Kidney epithelial cell (primary cell): ENCODE data around the gene REEP3. TPM values are rescaled to one million over a fixed set of nuclear protein-coding genes. Genes with fewer than 3 reads are reported as not detected.

ENCODE experiments used
- DNase-seq: peaks from one replicate; pipeline ENCODE4 v3.0.0-alpha.2; 2010; ENCODE audit warnings: low read depth
- H3K27me3 ChIP-seq: 2 replicates; pipeline ENCODE4 v1.6.0; 2011; ENCODE audit warnings: low read length; ENCODE audit not compliant: control insufficient read depth, insufficient read depth
- H3K36me3 ChIP-seq: 2 replicates; pipeline ENCODE4 v1.5.1; 2011; ENCODE audit warnings: low read length; ENCODE audit not compliant: control insufficient read depth, insufficient read depth
- H3K4me3 ChIP-seq: 2 replicates; pipeline ENCODE4 v1.5.1; 2011; ENCODE audit warnings: low read depth, mild to moderate bottlenecking, control low read depth, low read length
- total RNA-seq: library from RNA; depleted of rRNA; stranded (reverse); fragments of >200 nt; gene quantifications from 2 replicates; pipeline ENCODE4 v1.2.3, GENCODE V29; 2015
- TF ChIP-seq, protein P1 (sequence below): IDR thresholded peaks from 2 replicates; pipeline ENCODE4 v1.5.1; 2011; ENCODE audit warnings: mild to moderate bottlenecking, moderate library complexity, low read length, control low read depth, inconsistent platforms; ENCODE audit not compliant: insufficient read depth, poor library complexity, severe bottlenecking

REEP3 gene
- total RNA-seq, 1 donor from 2014 or later, result 59.8 TPM

DNA sequence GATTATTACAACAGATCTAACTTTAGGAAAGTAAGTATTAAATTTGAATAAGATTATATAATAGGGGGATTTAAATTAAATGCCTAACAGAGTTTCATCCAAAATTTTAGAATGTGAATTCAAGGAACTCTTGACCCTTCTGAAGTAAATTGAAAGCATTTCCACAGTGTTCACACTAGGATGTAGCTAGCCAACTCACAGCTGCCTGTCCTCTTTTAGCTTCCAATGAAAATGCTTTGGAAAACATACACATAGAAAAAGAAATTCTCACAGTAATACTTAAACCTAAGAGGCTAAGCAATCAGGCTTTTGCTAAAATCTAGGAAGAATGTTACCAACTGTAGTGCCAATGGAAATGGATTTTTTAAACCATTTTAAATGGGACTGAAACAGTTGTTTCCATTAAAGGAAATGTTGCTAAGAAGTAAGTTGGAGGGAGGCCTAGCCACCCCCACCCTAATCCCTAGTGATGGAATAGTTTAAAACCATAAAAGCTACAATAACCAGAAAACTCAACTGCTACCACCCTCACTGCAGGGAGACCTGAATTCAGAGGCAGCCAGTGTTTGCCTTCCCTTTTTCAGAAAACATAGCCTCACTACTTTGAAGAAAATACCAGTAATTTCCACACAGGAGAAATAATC is 58.3 kb downstream of the REEP3 start:
- DNase-seq, result no peak
- H3K27me3 ChIP-seq, result no peaks in the 10 kb centered on the region
- H3K36me3 ChIP-seq, result no peaks in the 10 kb centered on the region
- TF ChIP-seq, protein P1, sequence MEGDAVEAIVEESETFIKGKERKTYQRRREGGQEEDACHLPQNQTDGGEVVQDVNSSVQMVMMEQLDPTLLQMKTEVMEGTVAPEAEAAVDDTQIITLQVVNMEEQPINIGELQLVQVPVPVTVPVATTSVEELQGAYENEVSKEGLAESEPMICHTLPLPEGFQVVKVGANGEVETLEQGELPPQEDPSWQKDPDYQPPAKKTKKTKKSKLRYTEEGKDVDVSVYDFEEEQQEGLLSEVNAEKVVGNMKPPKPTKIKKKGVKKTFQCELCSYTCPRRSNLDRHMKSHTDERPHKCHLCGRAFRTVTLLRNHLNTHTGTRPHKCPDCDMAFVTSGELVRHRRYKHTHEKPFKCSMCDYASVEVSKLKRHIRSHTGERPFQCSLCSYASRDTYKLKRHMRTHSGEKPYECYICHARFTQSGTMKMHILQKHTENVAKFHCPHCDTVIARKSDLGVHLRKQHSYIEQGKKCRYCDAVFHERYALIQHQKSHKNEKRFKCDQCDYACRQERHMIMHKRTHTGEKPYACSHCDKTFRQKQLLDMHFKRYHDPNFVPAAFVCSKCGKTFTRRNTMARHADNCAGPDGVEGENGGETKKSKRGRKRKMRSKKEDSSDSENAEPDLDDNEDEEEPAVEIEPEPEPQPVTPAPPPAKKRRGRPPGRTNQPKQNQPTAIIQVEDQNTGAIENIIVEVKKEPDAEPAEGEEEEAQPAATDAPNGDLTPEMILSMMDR, result no peak
- no peak overlapping the region for H3K4me3 ChIP-seq

DNA sequence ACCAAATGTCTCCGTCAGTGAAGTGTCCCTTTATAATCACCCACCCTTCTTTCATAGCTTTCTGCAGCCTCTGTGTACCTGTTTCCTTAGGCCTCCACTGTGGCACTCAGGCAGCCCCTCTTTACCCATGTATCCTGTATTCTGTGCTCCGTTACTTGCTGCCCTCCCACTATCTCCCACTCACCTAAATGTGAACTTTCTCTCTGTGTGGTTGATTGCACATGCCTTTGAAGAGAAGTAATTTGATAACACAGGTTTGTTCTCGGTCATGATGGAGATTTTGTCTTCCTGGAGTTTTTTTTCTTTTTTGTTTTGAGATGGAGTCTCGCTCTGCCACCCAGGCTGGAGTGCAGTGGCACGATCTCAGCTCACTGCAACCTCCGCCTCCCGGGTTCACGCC is 61.5 kb downstream of the REEP3 start:
- Histone ChIP-seq H3K36me3 (no peaks in the 10 kb centered on the region), H3K4me3 (no peak overlapping the region), H3K27me3 (no peaks in the 10 kb centered on the region)
- TF ChIP-seq, protein P1, result no peak
- no peak for DNase-seq

DNA sequence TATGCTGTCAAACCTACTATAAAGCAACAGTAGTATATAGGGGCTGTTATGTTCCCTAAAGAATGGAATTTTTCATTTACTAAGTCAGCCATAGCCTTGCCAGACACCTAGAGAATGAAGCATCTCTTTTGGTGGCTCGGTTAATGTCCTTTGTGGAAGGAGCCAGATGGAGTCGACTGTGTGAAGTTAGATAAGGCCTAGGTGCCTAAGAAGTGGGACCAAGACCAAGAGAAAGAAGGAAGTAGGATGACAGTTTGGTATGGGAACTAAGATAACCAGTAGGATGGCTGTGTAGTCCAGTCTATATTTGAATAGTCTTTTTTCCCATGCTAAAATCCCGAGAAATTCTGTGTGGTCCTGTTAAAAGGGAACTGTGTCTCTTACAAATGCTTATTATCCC is 62.2 kb downstream of the REEP3 start:
- no peaks in the 10 kb centered on the region for H3K27me3 ChIP-seq
- H3K4me3 ChIP-seq, result no peak overlapping the region
- no peak for DNase-seq
- TF ChIP-seq, protein P1, result no peak
- no peaks in the 10 kb centered on the region for H3K36me3 ChIP-seq

DNA sequence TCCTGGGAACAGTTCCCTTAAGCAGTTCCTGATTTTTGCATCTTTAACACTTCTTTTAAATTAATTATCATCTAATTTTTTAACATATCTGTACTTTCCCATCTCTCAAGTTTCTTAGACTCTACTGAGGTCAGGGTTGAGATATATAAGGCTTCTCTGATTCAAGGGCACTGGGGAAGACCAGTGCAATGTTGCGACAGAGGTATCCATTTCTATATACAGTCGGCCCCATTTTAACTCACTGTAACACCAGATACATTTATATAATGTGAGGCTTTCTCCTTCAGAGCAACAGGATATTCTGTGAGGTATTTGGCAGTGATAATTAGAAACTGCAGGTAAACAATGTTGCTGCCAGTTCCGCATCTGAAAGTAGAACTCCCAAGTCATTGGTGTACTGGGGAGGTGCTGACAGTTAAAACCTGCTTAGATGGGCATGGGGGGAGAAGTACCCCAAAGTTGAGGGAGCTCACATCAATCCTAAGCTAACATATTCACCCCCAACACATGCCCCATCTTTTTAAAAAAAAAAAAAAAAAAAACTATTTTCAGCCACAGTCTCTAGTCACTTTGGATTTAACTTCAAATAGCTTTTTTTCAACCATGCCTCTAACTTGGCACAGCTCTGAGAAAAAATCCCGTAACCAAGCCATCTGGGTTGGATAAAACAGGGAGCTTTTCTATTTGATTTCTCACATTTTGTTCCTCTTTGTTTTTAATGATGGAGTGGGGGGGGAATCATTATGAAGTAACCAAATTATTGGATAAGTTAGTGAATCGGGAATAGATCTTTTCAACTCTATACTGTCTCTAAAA is 62.9 kb downstream of the REEP3 start:
- Histone ChIP-seq H3K4me3 (no peak overlapping the region), H3K36me3 (no peaks in the 10 kb centered on the region), H3K27me3 (no peaks in the 10 kb centered on the region)
- TF ChIP-seq, protein P1, result no peak
- DNase-seq, result no peak

DNA sequence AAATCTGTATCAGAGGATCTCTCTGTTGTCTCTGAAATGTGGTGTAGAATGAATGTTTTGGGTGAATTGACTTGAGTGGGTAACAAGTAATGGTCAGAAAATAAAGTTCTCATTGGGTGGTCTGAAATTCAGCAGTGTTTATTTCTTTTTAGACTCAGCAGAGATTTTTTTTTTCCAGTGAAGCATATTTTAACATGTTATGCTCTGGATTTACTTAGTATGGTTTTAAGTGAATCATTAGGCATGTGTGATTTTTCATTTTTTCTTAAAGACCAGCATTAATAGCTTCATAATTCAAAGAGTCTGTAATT is 63.5 kb downstream of the REEP3 start:
- no peaks in the 10 kb centered on the region for H3K36me3 ChIP-seq
- TF ChIP-seq, protein P1, result no peak
- no peaks in the 10 kb centered on the region for H3K27me3 ChIP-seq
- DNase-seq, result no peak
- no peak overlapping the region for H3K4me3 ChIP-seq
